Natural killer cell treated with Interleukin-12 subunit alpha and Interleukin-12 subunit beta and Interleukin-15 and Interleukin-18, amount 100 ng/mL, for 72 hours (primary cell): Measurements from ENCODE around the gene MGAT1. TPM values are rescaled to one million over a fixed set of nuclear protein-coding genes. Genes with fewer than 3 reads are reported as not detected.
"Not testable (repeated sequence)": the region's sequence is repeated elsewhere in the genome, so short reads cannot be mapped to it uniquely, and the experiment has no call there.

ENCODE experiments used
- ATAC-seq, 2 donors: fragments of 150-1000 bp; cut with Tn5 transposase in 1 of 2; sonication (Bioruptor Pico), chemical (Tn5 transposase) in 1 of 2; 2 replicates each; pipeline ENCODE4 v1.10.0; 2021
- DNase-seq: peaks from one replicate; pipeline ENCODE4 v3.0.0; 2022; ENCODE audit warnings: low spot score
- H3K27ac Mint-ChIP-seq, 2 donors: 1 replicate in 1 of 2; 2 replicates in 1 of 2; pipeline ENCODE4 v1.8.0; 2022; ENCODE audit warnings: mixed read lengths in 2 of 2, mild to moderate bottlenecking in 1 of 2, moderate library complexity in 1 of 2
- H3K27me3 Mint-ChIP-seq, 2 donors: 1 replicate in 1 of 2; 2 replicates in 1 of 2; pipeline ENCODE4 v1.8.0; 2022; ENCODE audit warnings: mixed read lengths in 2 of 2
- H3K36me3 Mint-ChIP-seq: one replicate; pipeline ENCODE4 v1.8.0; 2022; ENCODE audit warnings: mixed read lengths
- H3K4me1 Mint-ChIP-seq, 2 donors: 1 replicate in 1 of 2; 2 replicates in 1 of 2; pipeline ENCODE4 v1.8.0; 2022; ENCODE audit warnings: low read depth in 2 of 2, mixed read lengths in 2 of 2, mild to moderate bottlenecking in 1 of 2
- H3K4me3 Mint-ChIP-seq: one replicate; pipeline ENCODE4 v1.8.0; 2022; ENCODE audit warnings: mixed read lengths
- H3K9me3 Mint-ChIP-seq: 2 replicates; pipeline ENCODE4 v1.8.0; 2022; ENCODE audit warnings: mixed read lengths
- total RNA-seq, 2 donors: library from RNA; stranded (reverse); gene quantifications; one replicate each; pipeline ENCODE4 v1.2.3, GENCODE V29; 2022

MGAT1 gene
- total RNA-seq, 2 donors from 2014 or later = 141 to 157 TPM

- Mint-ChIP-seq H3K27me3 (no peaks in the 10 kb centered on the region), H3K9me3 (no peaks in the 10 kb centered on the region), H3K4me3 (no peak overlapping the region), H3K36me3 (peaks cover 5% of the 10 kb centered on the region), H3K27ac (no peak overlapping the region), H3K4me1 (peaks cover 32 to 46% of the 10 kb centered on the region in 2 donors)
- DNase-seq (no peak), ATAC-seq (no peak)
These were observed 10.9 kb downstream of the MGAT1 start for GRCh38 chr5:180791611-180792213.

GRCh38 chr5:180790524-180790923 lies 12.1 kb downstream of the MGAT1 start:
- Mint-ChIP-seq H3K9me3 (no peaks in the 10 kb centered on the region), H3K4me1 (peaks cover 27 to 48% of the 10 kb centered on the region in 2 donors), H3K27ac (peak overlapping the region in 1 of 2 donors; percentile 78), H3K27me3 (no peaks in the 10 kb centered on the region), H3K4me3 (no peak overlapping the region), H3K36me3 (peaks cover 5% of the 10 kb centered on the region)
- no peak for ATAC-seq
- no peak for DNase-seq

- Mint-ChIP-seq H3K27ac (peak overlapping the region in 1 of 2 donors; percentile 78), H3K4me1 (peaks cover 22 to 44% of the 10 kb centered on the region in 2 donors), H3K9me3 (no peaks in the 10 kb centered on the region), H3K36me3 (peaks cover 5% of the 10 kb centered on the region), H3K27me3 (no peaks in the 10 kb centered on the region), H3K4me3 (no peak overlapping the region)
- no peak for DNase-seq
- ATAC-seq = peak; percentile 42 to 56
These were observed 12.6 kb downstream of the MGAT1 start for GRCh38 chr5:180790020-180790419.

GRCh38 chr5:180788651-180789410 lies 13.8 kb downstream of the MGAT1 start:
- not testable (repeated sequence) for H3K36me3 Mint-ChIP-seq, H3K27me3 Mint-ChIP-seq, H3K9me3 Mint-ChIP-seq, H3K4me3 Mint-ChIP-seq, ATAC-seq, H3K27ac Mint-ChIP-seq, DNase-seq
- peaks cover 15 to 40% of the 10 kb centered on the region in 2 donors for H3K4me1 Mint-ChIP-seq

- DNase-seq (no peak), ATAC-seq (no peak)
- no peak overlapping the region for H3K27ac Mint-ChIP-seq
These were observed 14.7 kb downstream of the MGAT1 start for GRCh38 chr5:180787711-180788431.

GRCh38 chr5:180786531-180787398 lies 15.8 kb downstream of the MGAT1 start:
- peak overlapping the region; percentile 43 to 82 for H3K27ac Mint-ChIP-seq
- H3K9me3 Mint-ChIP-seq = no peaks in the 10 kb centered on the region
- ATAC-seq (no peak), DNase-seq (no peak)
- H3K27me3 Mint-ChIP-seq = no peaks in the 10 kb centered on the region
- peaks cover 5 to 32% of the 10 kb centered on the region in 2 donors for H3K4me1 Mint-ChIP-seq
- no peak overlapping the region for H3K4me3 Mint-ChIP-seq
- no peaks in the 10 kb centered on the region for H3K36me3 Mint-ChIP-seq

More at GRCh38 chr5:180787711-180788431, 14.7 kb downstream of the MGAT1 start:
- Mint-ChIP-seq H3K4me1 (peaks cover 5 to 34% of the 10 kb centered on the region in 2 donors), H3K36me3 (no peaks in the 10 kb centered on the region), H3K4me3 (no peak overlapping the region), H3K9me3 (no peaks in the 10 kb centered on the region), H3K27me3 (no peaks in the 10 kb centered on the region)

- Mint-ChIP-seq H3K36me3 (no peaks in the 10 kb centered on the region), H3K27me3 (no peaks in the 10 kb centered on the region), H3K4me1 (peaks cover 5 to 29% of the 10 kb centered on the region in 2 donors), H3K4me3 (no peak overlapping the region), H3K9me3 (no peaks in the 10 kb centered on the region), H3K27ac (peak overlapping the region in 1 of 2 donors; percentile 82)
- DNase-seq = no peak
- no peak for ATAC-seq
These were observed 16.8 kb downstream of the MGAT1 start for GRCh38 chr5:180785794-180786221.

- Mint-ChIP-seq H3K4me3 (no peak overlapping the region), H3K4me1 (peaks cover 5 to 26% of the 10 kb centered on the region in 2 donors), H3K36me3 (no peaks in the 10 kb centered on the region), H3K27me3 (no peaks in the 10 kb centered on the region), H3K9me3 (no peaks in the 10 kb centered on the region), H3K27ac (peak overlapping the region in 1 of 2 donors; percentile 82)
- DNase-seq (no peak), ATAC-seq (peak in 1 of 2 donors; percentile 48)
These were observed 17.4 kb downstream of the MGAT1 start for GRCh38 chr5:180785121-180785781.

- Mint-ChIP-seq H3K4me3 (no peak overlapping the region), H3K27me3 (no peaks in the 10 kb centered on the region), H3K27ac (no peak overlapping the region), H3K36me3 (no peaks in the 10 kb centered on the region), H3K4me1 (peaks cover 5 to 25% of the 10 kb centered on the region in 2 donors), H3K9me3 (no peaks in the 10 kb centered on the region)
- peak; percentile 61 to 70 for ATAC-seq
- DNase-seq = no peak
These were observed 18.0 kb downstream of the MGAT1 start for GRCh38 chr5:180784497-180785097.

GRCh38 chr5:180783340-180784052 lies 19.1 kb downstream of the MGAT1 start:
- Mint-ChIP-seq H3K4me1 (peaks cover 5 to 25% of the 10 kb centered on the region in 2 donors), H3K27ac (no peak overlapping the region), H3K9me3 (no peaks in the 10 kb centered on the region), H3K4me3 (no peak overlapping the region), H3K27me3 (no peaks in the 10 kb centered on the region), H3K36me3 (no peaks in the 10 kb centered on the region)
- ATAC-seq (no peak), DNase-seq (no peak)

GRCh38 chr5:180782748-180783147 lies 19.9 kb downstream of the MGAT1 start:
- peaks cover 5 to 23% of the 10 kb centered on the region in 2 donors for H3K4me1 Mint-ChIP-seq
- H3K4me3 Mint-ChIP-seq = no peak overlapping the region
- no peak for DNase-seq
- H3K36me3 Mint-ChIP-seq = no peaks in the 10 kb centered on the region
- H3K9me3 Mint-ChIP-seq = no peaks in the 10 kb centered on the region
- no peaks in the 10 kb centered on the region for H3K27me3 Mint-ChIP-seq
- no peak for ATAC-seq
- no peak overlapping the region for H3K27ac Mint-ChIP-seq

- not testable (repeated sequence) for H3K36me3 Mint-ChIP-seq, DNase-seq, H3K9me3 Mint-ChIP-seq, H3K27ac Mint-ChIP-seq, H3K4me3 Mint-ChIP-seq, ATAC-seq, H3K27me3 Mint-ChIP-seq
- H3K4me1 Mint-ChIP-seq = peaks cover 5 to 16% of the 10 kb centered on the region in 2 donors
These were observed 20.7 kb downstream of the MGAT1 start for GRCh38 chr5:180781900-180782326.
